ENCODE results near the gene USP48. TPM values are rescaled to one million over a fixed set of nuclear protein-coding genes. Genes with fewer than 3 reads are reported as not detected.

USP48 gene
- total and polyA plus RNA-seq, 2 of the 13 experiments (the other 11 are each of a cell fraction or from before 2014, with no cell fraction given): 30.4 to 30.7 TPM

DNA sequence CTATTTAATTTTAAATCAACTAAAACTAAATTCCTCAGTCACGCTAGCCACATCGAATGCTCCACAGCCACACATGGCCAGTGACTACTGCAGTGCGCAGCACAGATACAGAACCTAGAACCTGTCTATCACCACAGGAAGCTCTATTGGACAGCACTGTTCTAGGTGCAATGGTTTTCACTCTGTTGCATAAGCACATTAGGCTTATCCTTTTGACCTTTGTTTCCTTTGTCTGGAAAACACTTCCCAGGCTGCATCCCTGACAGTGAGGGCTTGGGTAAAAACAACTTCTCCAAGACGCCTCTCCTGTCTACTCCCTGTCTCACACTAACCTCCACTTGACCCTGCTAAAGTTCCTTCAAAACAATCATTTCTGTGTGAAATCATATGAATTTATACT is 80.2 kb downstream of the USP48 start:
- ATAC-seq (no peak), DNase-seq (ENCODE audit: low spot score) (no peak), FAIRE-seq (no peak)
- H3K4me3 ChIP-seq (replicated peaks in 1 of 3; ENCODE audit: insufficient read depth in 1 of 3, low read depth in 2 of 3, low read length in 3 of 3): no peak overlapping the region
- H4K20me1 ChIP-seq (ENCODE audit: insufficient read depth, low read length): 0 out of 2 replicates have a peak, but pooled peaks cover 5% of the 10 kb centered on the region
- POLR2A ChIA-PET: no interaction called here
- no peak overlapping the region for H3K4me2 ChIP-seq (ENCODE audit: low read depth, low read length)
- no peak overlapping the region for H3K9ac ChIP-seq (ENCODE audit: insufficient read depth, low read depth, low read length)
- H3K27ac ChIP-seq (ENCODE audit: extremely low read length, insufficient read depth, low read length): no peak overlapping the region
- peaks cover 10 to 42% of the 10 kb centered on the region in 2 experiments for H3K36me3 ChIP-seq (replicated peaks in 1 of 2; ENCODE audit: control insufficient read depth in 1 of 2, insufficient read depth in 2 of 2, low read length in 2 of 2)
- CTCF ChIA-PET (ENCODE audit: low intra/inter-chr PET ratio, low total read pairs): interaction anchor here (1.2 to 2.0 kb wide), 2 partner anchors 261 to 320 kb away, joined by 7 to 8 read pairs; no protein-coding TSS in a partner anchor
- H3K4me1 ChIP-seq (ENCODE audit: insufficient read depth, low read length): peaks cover 38% of the 10 kb centered on the region
- no TSS peak for BruUV-seq (replicated peaks)
- TF ChIP-seq FOXP1 (IDR thresholded peaks at IDR 0.05) (no peak), FOXP1 (CRISPR knock-in tag; IDR thresholded peaks at IDR 0.05) (peak; percentile 6; the same call in 1 of the 2 replicates), CEBPG (CRISPR knock-in tag; IDR thresholded peaks at IDR 0.05) (0 out of 2 replicates have a peak, but pooled peaks have one; percentile 21), POGZ (CRISPR knock-in tag; IDR thresholded peaks at IDR 0.05) (no peak), BCL6 (CRISPR knock-in tag; IDR thresholded peaks at IDR 0.05) (0 out of 2 replicates have a peak, but pooled peaks have one; percentile 17), RARA (CRISPR knock-in tag; IDR thresholded peaks at IDR 0.05) (peak; percentile 50; the same call in 1 of the 2 replicates), ZBTB21 (CRISPR knock-in tag; IDR thresholded peaks at IDR 0.05) (no peak)
- TF ChIP-seq, protein P1, sequence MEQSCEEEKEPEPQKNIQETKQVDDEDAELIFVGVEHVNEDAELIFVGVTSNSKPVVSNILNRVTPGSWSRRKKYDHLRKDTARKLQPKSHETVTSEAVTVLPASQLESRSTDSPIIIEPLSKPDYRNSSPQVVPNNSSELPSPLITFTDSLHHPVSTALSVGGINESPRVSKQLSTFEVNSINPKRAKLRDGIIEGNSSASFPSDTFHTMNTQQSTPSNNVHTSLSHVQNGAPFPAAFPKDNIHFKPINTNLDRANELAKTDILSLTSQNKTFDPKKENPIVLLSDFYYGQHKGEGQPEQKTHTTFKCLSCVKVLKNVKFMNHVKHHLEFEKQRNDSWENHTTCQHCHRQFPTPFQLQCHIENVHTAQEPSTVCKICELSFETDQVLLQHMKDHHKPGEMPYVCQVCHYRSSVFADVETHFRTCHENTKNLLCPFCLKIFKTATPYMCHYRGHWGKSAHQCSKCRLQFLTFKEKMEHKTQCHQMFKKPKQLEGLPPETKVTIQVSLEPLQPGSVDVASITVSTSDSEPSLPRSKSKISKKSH (CRISPR knock-in tag; IDR thresholded peaks at IDR 0.05; ENCODE audit: borderline replicate concordance): no peak
- TF ChIP-seq, protein P2, sequence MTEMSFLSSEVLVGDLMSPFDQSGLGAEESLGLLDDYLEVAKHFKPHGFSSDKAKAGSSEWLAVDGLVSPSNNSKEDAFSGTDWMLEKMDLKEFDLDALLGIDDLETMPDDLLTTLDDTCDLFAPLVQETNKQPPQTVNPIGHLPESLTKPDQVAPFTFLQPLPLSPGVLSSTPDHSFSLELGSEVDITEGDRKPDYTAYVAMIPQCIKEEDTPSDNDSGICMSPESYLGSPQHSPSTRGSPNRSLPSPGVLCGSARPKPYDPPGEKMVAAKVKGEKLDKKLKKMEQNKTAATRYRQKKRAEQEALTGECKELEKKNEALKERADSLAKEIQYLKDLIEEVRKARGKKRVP (CRISPR knock-in tag; IDR thresholded peaks at IDR 0.05): 0 out of 4 replicates have a peak, but pooled peaks of 1 of the 2 experiments have one; percentile 22
- in situ Hi-C loops (cut with HindIII; ENCODE audit: extremely low pct_ligation_motif_present, low pct_unique_long_range_greater_than_20kb) (loop anchor here (10.0 kb wide), 1 partner anchor 262 kb away; no protein-coding TSS in a partner anchor), intact Hi-C loops (cut with micrococcal nuclease; ENCODE audit: unreplicated experiment) (loop anchor here (1.0 kb wide), 1 partner anchor 80 kb away; no protein-coding TSS in a partner anchor)
- no peaks in the 10 kb centered on the region for H3K79me2 ChIP-seq (ENCODE audit: insufficient read depth, low read length)
- 97% methylated on average over 4 of the region's 4 CpGs for WGBS (ENCODE audit: low lambda C conversion rate)
- no peak overlapping the region for H2AFZ ChIP-seq (ENCODE audit: low read length)
- no peaks in the 10 kb centered on the region for H3K27me3 ChIP-seq (ENCODE audit: control insufficient read depth in 1 of 2, insufficient read depth in 2 of 2, low read length in 2 of 2)
- no peaks in the 10 kb centered on the region for H3K9me3 ChIP-seq (ENCODE audit: low read length)
